Upper lobe of left lung (tissue), 4 donors: ENCODE data around the gene ABCD3.

Source experiments
- EP300 ChIP-seq, 4 donors: sonication (generic); formaldehyde crosslinking; IDR thresholded peaks; one replicate each; pipeline ENCODE4 v1.5.1; 2017; ENCODE audit warnings: antibody characterized with exemption in 4 of 4, control low read depth in 2 of 4
- TF ChIP-seq, protein P1 (sequence below), 6 experiments: fragments of 450-650 bp in 4 of 6; fragments of 200-600 bp in 2 of 6; sonication (generic) in 2 of 6; IDR thresholded peaks; one replicate each; pipeline ENCODE4 v1.5.1; 2016 to 2019; ENCODE audit warnings: antibody characterized with exemption in 6 of 6

DNA sequence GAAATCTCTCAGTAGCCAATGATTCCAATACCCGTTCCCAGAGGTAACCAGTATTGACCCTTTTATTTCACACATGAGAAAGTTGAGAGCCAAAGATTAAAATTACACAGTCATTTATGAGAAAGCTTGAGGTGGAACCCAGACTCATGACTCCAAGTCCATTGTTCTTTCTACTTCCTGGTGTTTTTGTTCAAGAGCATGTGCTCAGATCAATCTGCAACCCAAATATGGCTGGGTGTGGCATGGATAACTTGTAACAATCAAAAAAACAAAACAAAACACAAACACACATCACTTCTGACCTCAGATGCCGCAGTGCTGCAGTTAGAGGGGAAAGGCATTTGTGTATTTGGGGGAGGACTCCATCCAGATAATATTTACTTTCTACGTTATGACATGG, 18.7 kb upstream of the ABCD3 start:
- TF ChIP-seq, protein P1, sequence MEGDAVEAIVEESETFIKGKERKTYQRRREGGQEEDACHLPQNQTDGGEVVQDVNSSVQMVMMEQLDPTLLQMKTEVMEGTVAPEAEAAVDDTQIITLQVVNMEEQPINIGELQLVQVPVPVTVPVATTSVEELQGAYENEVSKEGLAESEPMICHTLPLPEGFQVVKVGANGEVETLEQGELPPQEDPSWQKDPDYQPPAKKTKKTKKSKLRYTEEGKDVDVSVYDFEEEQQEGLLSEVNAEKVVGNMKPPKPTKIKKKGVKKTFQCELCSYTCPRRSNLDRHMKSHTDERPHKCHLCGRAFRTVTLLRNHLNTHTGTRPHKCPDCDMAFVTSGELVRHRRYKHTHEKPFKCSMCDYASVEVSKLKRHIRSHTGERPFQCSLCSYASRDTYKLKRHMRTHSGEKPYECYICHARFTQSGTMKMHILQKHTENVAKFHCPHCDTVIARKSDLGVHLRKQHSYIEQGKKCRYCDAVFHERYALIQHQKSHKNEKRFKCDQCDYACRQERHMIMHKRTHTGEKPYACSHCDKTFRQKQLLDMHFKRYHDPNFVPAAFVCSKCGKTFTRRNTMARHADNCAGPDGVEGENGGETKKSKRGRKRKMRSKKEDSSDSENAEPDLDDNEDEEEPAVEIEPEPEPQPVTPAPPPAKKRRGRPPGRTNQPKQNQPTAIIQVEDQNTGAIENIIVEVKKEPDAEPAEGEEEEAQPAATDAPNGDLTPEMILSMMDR (IDR thresholded peaks at IDR 0.05), result no peak
- TF ChIP-seq EP300 (IDR thresholded peaks at IDR 0.05), result no peak
